Fibroblast of the aortic adventitia (primary cell): ENCODE measurements around the gene ABCA3. TPM values are rescaled to one million over a fixed set of nuclear protein-coding genes. Genes with fewer than 3 reads are reported as not detected.

Experiments used
- DNase-seq: peaks from one replicate; pipeline ENCODE4 v3.0.0-alpha.2; 2010; ENCODE audit warnings: low read depth
- H3K4me3 ChIP-seq: 2 replicates; pipeline ENCODE4 v1.5.1; 2011; ENCODE audit warnings: low read depth, mild to moderate bottlenecking, control low read depth, low read length, moderate library complexity
- CTCF ChIP-seq: IDR thresholded peaks from 2 replicates; pipeline ENCODE4 v1.5.1; 2011; ENCODE audit warnings: mild to moderate bottlenecking, low read length, control low read depth, inconsistent platforms; ENCODE audit not compliant: insufficient read depth
- small RNA-seq: library from RNA; depleted of rRNA; stranded (forward); fragments of <200 nt; gene quantifications from one replicate; pipeline ENCODE3, GENCODE V24; 2012
- total RNA-seq: library from RNA; depleted of rRNA; stranded (reverse); fragments of >200 nt; gene quantifications from 2 replicates; pipeline ENCODE4 v1.2.3, GENCODE V29; 2012; ENCODE audit warnings: low replicate concordance

ABCA3 gene
- total RNA-seq, 1 donor: 1.8 TPM

GRCh38 chr16:2228161-2228824 lies 112.2 kb downstream of the ABCA3 start:
- no peak for TF ChIP-seq CTCF
- H3K4me3 ChIP-seq: no peak overlapping the region
- DNase-seq: no peak

- no peak for TF ChIP-seq CTCF
- H3K4me3 ChIP-seq: no peak overlapping the region
- DNase-seq: no peak
Measured at GRCh38 chr16:2226918-2227317, 113.6 kb downstream of the ABCA3 start.

GRCh38 chr16:2226245-2226793 lies 114.2 kb downstream of the ABCA3 start:
- no peak for DNase-seq
- no peak for TF ChIP-seq CTCF
- no peak overlapping the region for H3K4me3 ChIP-seq

Small RNAs within 50 kb of the gene (small RNA-seq; reads per million reads assigned to genes)
- gene MIR3677: 0.19 reads per million
- gene MIR4717: not detected

Other genes with a start within 250 kb of the ABCA3 start
- gene PKD1, start 204.8 kb downstream of the ABCA3 start, total RNA-seq: 118 and 166 TPM in 2 replicates
- gene RAB26, start 192.1 kb downstream of the ABCA3 start, total RNA-seq: 0.27 and 3.6 TPM in 2 replicates
- 64.3 and 91.0 TPM in 2 replicates for gene TRAF7, start 184.9 kb downstream of the ABCA3 start, total RNA-seq
- gene CASKIN1, start 144.1 kb downstream of the ABCA3 start, total RNA-seq: 0.18 TPM in 1 of 2 replicates, not detected in the other
- gene MLST8, start 135.3 kb downstream of the ABCA3 start, total RNA-seq: 27.4 and 30.8 TPM in 2 replicates
- gene BRICD5, start 129.9 kb downstream of the ABCA3 start, total RNA-seq: 0.57 and 2.4 TPM in 2 replicates
- gene PGP, start 125.9 kb downstream of the ABCA3 start, total RNA-seq: 7.6 and 11.3 TPM in 2 replicates
- 18.7 and 41.7 TPM in 2 replicates for gene E4F1, start 117.1 kb downstream of the ABCA3 start, total RNA-seq
- gene DNASE1L2, start 104.3 kb downstream of the ABCA3 start, total RNA-seq: 0.16 and 0.63 TPM in 2 replicates
- gene ECI1, start 89.1 kb downstream of the ABCA3 start, total RNA-seq: 34.9 and 41.1 TPM in 2 replicates
- gene RNPS1, start 72.6 kb downstream of the ABCA3 start, total RNA-seq: 49.5 and 94.7 TPM in 2 replicates
- 2.2 and 21.1 TPM in 2 replicates for gene CCNF, start 88.7 kb upstream of the ABCA3 start, total RNA-seq
- 1.9 and 11.7 TPM in 2 replicates for gene TEDC2, start 119.4 kb upstream of the ABCA3 start, total RNA-seq
- 0.45 and 2.8 TPM in 2 replicates for gene NTN3, start 130.6 kb upstream of the ABCA3 start, total RNA-seq
- gene TBC1D24, start 134.4 kb upstream of the ABCA3 start, total RNA-seq: 11.9 and 16.1 TPM in 2 replicates
- gene ATP6V0C, start 173.2 kb upstream of the ABCA3 start, total RNA-seq: 5.3 and 48.9 TPM in 2 replicates
- gene AMDHD2, start 179.6 kb upstream of the ABCA3 start, total RNA-seq: 59.9 and 74.3 TPM in 2 replicates
- not detected in 2 replicates for gene CEMP1, start 190.7 kb upstream of the ABCA3 start, total RNA-seq
- 27.9 and 29.9 TPM in 2 replicates for gene PDPK1, start 197.3 kb upstream of the ABCA3 start, total RNA-seq